ENCODE results near the gene MCFD2.

The MCFD2 gene

DNA sequence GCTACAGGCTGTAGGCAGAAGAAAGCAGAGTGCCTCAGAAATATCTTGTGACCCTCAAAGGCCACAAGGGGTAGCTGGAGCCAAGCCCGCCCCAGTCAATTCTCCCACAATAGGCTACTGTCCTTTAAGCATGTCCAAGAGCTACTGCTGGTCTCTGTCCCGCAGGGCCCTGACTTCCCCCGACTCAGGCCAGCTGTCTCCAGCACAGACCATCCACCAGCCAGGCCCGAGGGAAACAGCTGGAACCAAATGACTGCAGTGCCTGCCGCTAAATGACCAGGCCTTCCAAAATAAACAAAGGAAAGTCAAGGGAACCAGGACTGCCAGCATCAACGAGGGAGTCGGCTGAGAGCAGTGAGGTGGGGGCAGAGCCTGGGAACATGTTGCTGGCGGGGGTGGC lies 36.7 kb downstream of the MCFD2 start:
- peak overlapping the region; percentile 52 to 63 for H3K18ac ChIP-seq (ENCODE audit: low read depth in 1 of 2, low read length in 2 of 2)
- no peaks in the 10 kb centered on the region for H3K79me1 ChIP-seq (replicated peaks; ENCODE audit: low read length, poor library complexity, severe bottlenecking)
- no peaks in the 10 kb centered on the region for H3K27me3 ChIP-seq (ENCODE audit: control insufficient read depth in 1 of 2, insufficient read depth in 1 of 2, low read length in 2 of 2)
- H3K14ac ChIP-seq (ENCODE audit: low read length in 2 of 2): peak overlapping the region in 1 of 2 experiments; percentile 63
- no peak overlapping the region for H3K4me2 ChIP-seq (ENCODE audit: low read length, poor library complexity, severe bottlenecking)
- DNase-seq: peak; percentile 83
- H4K91ac ChIP-seq (ENCODE audit: low read length): peak overlapping the region; percentile 95
- no peak overlapping the region for H2BK120ac ChIP-seq (ENCODE audit: low read depth, low read length)
- H3K4me1 ChIP-seq (ENCODE audit: control insufficient read depth, insufficient read depth, low read depth, low read length): peaks cover 37% of the 10 kb centered on the region
- 11% methylated on average over 8 of the region's 8 CpGs for WGBS
- no peaks in the 10 kb centered on the region for H3K9me3 ChIP-seq (ENCODE audit: control insufficient read depth, low read length)
- peak overlapping the region; percentile 6 for H2AFZ ChIP-seq (ENCODE audit: low read depth, low read length)
- no peak overlapping the region for H3K4me3 ChIP-seq (ENCODE audit: insufficient read depth in 1 of 2, low read depth in 1 of 2, low read length in 2 of 2)
- H3K23ac ChIP-seq (ENCODE audit: low read length in 2 of 2): no peak overlapping the region
- peak overlapping the region; percentile 73 for H3K9ac ChIP-seq (ENCODE audit: low read length)
- H4K8ac ChIP-seq (ENCODE audit: low read length): peak overlapping the region; percentile 62
- H2BK5ac ChIP-seq (ENCODE audit: low read depth, low read length, poor library complexity, severe bottlenecking): no peak overlapping the region
- H2BK15ac ChIP-seq (ENCODE audit: low read depth, poor library complexity, severe bottlenecking): no peak overlapping the region
- H2AK5ac ChIP-seq (ENCODE audit: low read length, severe bottlenecking): no peak overlapping the region
- H2BK12ac ChIP-seq (ENCODE audit: low read length in 2 of 2): peak overlapping the region; percentile 92 to 99
- H3K4ac ChIP-seq (ENCODE audit: low read depth in 1 of 2, low read length in 2 of 2): peak overlapping the region; percentile 19 to 40
- no peak overlapping the region for H3K27ac ChIP-seq (ENCODE audit: low read length, poor library complexity, severe bottlenecking)
- H3K36me3 ChIP-seq (ENCODE audit: control insufficient read depth in 1 of 2, insufficient read depth in 2 of 2, low read depth in 1 of 2, low read length in 2 of 2): no peaks in the 10 kb centered on the region

DNA sequence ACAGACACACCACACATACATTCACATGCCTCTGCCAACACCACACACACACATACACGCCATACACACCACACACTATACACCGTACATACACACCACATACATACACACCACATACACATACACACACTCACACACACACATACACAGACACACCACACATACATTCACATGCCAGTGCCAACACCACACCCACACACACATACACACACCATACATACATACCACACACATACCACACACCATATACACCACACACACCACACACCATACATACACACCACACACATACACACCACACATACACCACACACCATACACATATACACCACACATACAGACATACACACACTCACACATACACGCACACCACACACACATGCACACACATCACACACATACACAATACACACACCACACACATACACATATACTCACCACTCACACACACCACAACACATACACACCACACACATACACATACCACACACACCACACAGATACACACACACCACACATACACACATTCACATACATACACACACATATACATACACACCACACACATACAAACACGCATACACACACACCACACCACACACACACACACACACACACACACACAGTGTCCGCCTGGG lies 37.2 kb downstream of the MCFD2 start:
- no peak overlapping the region for H2AK5ac ChIP-seq (ENCODE audit: low read length, severe bottlenecking)
- H3K4ac ChIP-seq (ENCODE audit: low read depth in 1 of 2, low read length in 2 of 2): peak overlapping the region in 1 of 2 experiments; percentile 40
- peak overlapping the region; percentile 95 for H4K91ac ChIP-seq (ENCODE audit: low read length)
- no peaks in the 10 kb centered on the region for H3K36me3 ChIP-seq (ENCODE audit: control insufficient read depth in 1 of 2, insufficient read depth in 2 of 2, low read depth in 1 of 2, low read length in 2 of 2)
- H3K23ac ChIP-seq (ENCODE audit: low read length in 2 of 2): no peak overlapping the region
- no peak overlapping the region for H3K4me3 ChIP-seq (ENCODE audit: insufficient read depth in 1 of 2, low read depth in 1 of 2, low read length in 2 of 2)
- peak overlapping the region; percentile 73 for H3K9ac ChIP-seq (ENCODE audit: low read length)
- no peaks in the 10 kb centered on the region for H3K79me1 ChIP-seq (replicated peaks; ENCODE audit: low read length, poor library complexity, severe bottlenecking)
- no peaks in the 10 kb centered on the region for H3K9me3 ChIP-seq (ENCODE audit: control insufficient read depth, low read length)
- peak overlapping the region; percentile 69 for H4K8ac ChIP-seq (ENCODE audit: low read length)
- no peak overlapping the region for H2BK15ac ChIP-seq (ENCODE audit: low read depth, poor library complexity, severe bottlenecking)
- H2AFZ ChIP-seq (ENCODE audit: low read depth, low read length): peak overlapping the region; percentile 6
- DNase-seq: peak; percentile 14
- no peak overlapping the region for H3K4me2 ChIP-seq (ENCODE audit: low read length, poor library complexity, severe bottlenecking)
- no peak overlapping the region for H2BK5ac ChIP-seq (ENCODE audit: low read depth, low read length, poor library complexity, severe bottlenecking)
- WGBS: 89% methylated on average over 5 of the region's 5 CpGs
- no peak overlapping the region for H2BK120ac ChIP-seq (ENCODE audit: low read depth, low read length)
- H2BK12ac ChIP-seq (ENCODE audit: low read length in 2 of 2): peak overlapping the region; percentile 92 to 99
- H3K4me1 ChIP-seq (ENCODE audit: control insufficient read depth, insufficient read depth, low read depth, low read length): peaks cover 42% of the 10 kb centered on the region
- H3K27ac ChIP-seq (ENCODE audit: low read length, poor library complexity, severe bottlenecking): no peak overlapping the region
- H3K14ac ChIP-seq (ENCODE audit: low read length in 2 of 2): peak overlapping the region in 1 of 2 experiments; percentile 63
- peak overlapping the region; percentile 52 to 63 for H3K18ac ChIP-seq (ENCODE audit: low read depth in 1 of 2, low read length in 2 of 2)
- H3K27me3 ChIP-seq (ENCODE audit: control insufficient read depth in 1 of 2, insufficient read depth in 1 of 2, low read length in 2 of 2): no peaks in the 10 kb centered on the region

DNA sequence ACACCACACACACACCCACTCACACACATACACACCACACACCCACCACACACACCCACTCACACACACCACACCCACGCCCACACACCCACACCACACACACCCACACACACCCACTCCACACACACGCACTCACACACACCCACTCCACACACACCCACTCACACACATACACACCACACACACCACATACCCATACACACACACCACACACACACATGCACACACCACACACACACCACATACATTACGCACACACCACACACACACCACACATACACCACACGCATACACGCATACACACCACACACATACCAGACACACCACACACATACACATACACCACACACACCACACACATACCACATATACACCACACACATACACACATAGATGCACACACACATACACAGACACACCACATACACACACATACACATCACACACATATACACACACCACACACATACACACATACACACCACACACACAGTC lies 37.9 kb downstream of the MCFD2 start:
- H3K18ac ChIP-seq (ENCODE audit: low read depth in 1 of 2, low read length in 2 of 2): peak overlapping the region; percentile 63 to 77
- H4K91ac ChIP-seq (ENCODE audit: low read length): peak overlapping the region; percentile 95
- 97% methylated on average over 5 of the region's 5 CpGs for WGBS

DNA sequence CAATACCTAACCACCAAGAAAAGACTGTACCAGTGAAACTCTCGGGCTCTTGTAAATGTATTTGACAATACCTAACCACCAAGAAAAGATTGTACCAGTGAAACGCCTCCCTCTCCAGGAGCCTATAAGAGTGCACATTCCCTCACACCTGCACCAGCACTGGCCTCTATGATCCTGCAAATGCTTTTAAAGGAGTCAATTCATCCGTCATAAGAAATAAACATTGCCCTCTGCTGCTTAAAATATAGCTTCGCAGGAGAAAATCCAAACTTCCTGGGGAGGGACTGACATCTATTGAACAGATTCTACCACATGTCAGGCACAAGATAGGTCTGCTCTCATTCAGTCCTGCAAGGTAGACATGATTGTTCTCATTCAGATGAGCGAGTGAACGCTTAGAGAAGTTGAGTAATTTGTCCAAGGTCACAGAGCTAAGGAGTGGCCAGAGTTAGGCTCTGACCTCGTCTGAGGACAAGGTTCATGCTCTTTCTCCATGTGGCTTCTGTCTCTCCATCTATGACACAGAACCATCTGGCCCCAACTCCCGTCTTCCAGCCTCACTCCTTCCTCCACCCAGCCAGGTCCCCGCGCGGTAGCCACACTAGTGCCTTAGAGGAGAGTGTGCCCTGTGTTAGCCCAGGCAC lies 38.7 kb downstream of the MCFD2 start:
- peak overlapping the region; percentile 19 for H4K91ac ChIP-seq (ENCODE audit: low read length)
- peak; percentile 74 for DNase-seq
- H2BK12ac ChIP-seq (ENCODE audit: low read length in 2 of 2): peak overlapping the region; percentile 85 to 94
- H2BK5ac ChIP-seq (ENCODE audit: low read depth, low read length, poor library complexity, severe bottlenecking): no peak overlapping the region
- no peak overlapping the region for H2AFZ ChIP-seq (ENCODE audit: low read depth, low read length)
- H2AK5ac ChIP-seq (ENCODE audit: low read length, severe bottlenecking): no peak overlapping the region
- peak overlapping the region; percentile 5 to 54 for H3K4ac ChIP-seq (ENCODE audit: low read depth in 1 of 2, low read length in 2 of 2)
- H3K36me3 ChIP-seq (ENCODE audit: control insufficient read depth in 1 of 2, insufficient read depth in 2 of 2, low read depth in 1 of 2, low read length in 2 of 2): no peaks in the 10 kb centered on the region
- H3K79me1 ChIP-seq (replicated peaks; ENCODE audit: low read length, poor library complexity, severe bottlenecking): no peaks in the 10 kb centered on the region
- WGBS: 50% methylated on average over 10 of the region's 11 CpGs
- no peaks in the 10 kb centered on the region for H3K9me3 ChIP-seq (ENCODE audit: control insufficient read depth, low read length)
- H3K4me1 ChIP-seq (ENCODE audit: control insufficient read depth, insufficient read depth, low read depth, low read length): peaks cover 38% of the 10 kb centered on the region
- H3K4me3 ChIP-seq (ENCODE audit: insufficient read depth in 1 of 2, low read depth in 1 of 2, low read length in 2 of 2): no peak overlapping the region
- H4K8ac ChIP-seq (ENCODE audit: low read length): peak overlapping the region; percentile 8
- H3K4me2 ChIP-seq (ENCODE audit: low read length, poor library complexity, severe bottlenecking): no peak overlapping the region
- H3K27me3 ChIP-seq (ENCODE audit: control insufficient read depth in 1 of 2, insufficient read depth in 1 of 2, low read length in 2 of 2): no peaks in the 10 kb centered on the region
- no peak overlapping the region for H3K27ac ChIP-seq (ENCODE audit: low read length, poor library complexity, severe bottlenecking)
- peak overlapping the region; percentile 73 for H3K9ac ChIP-seq (ENCODE audit: low read length)
- H2BK15ac ChIP-seq (ENCODE audit: low read depth, poor library complexity, severe bottlenecking): no peak overlapping the region
- no peak overlapping the region for H3K14ac ChIP-seq (ENCODE audit: low read length in 2 of 2)
- no peak overlapping the region for H2BK120ac ChIP-seq (ENCODE audit: low read depth, low read length)
- no peak overlapping the region for H3K23ac ChIP-seq (ENCODE audit: low read length in 2 of 2)
- peak overlapping the region in 1 of 2 experiments; percentile 87 for H3K18ac ChIP-seq (ENCODE audit: low read depth in 1 of 2, low read length in 2 of 2)

More for the DNA sequence above, 37.9 kb downstream of the MCFD2 start:
- Histone ChIP-seq H4K8ac (ENCODE audit: low read length) (peak overlapping the region; percentile 69), H3K4me1 (ENCODE audit: control insufficient read depth, insufficient read depth, low read depth, low read length) (peaks cover 41% of the 10 kb centered on the region), H3K4me3 (ENCODE audit: insufficient read depth in 1 of 2, low read depth in 1 of 2, low read length in 2 of 2) (no peak overlapping the region), H3K4ac (ENCODE audit: low read depth in 1 of 2, low read length in 2 of 2) (peak overlapping the region; percentile 42 to 66), H2BK120ac (ENCODE audit: low read depth, low read length) (no peak overlapping the region), H2AK5ac (ENCODE audit: low read length, severe bottlenecking) (peak overlapping the region; percentile 16), H3K14ac (ENCODE audit: low read length in 2 of 2) (peak overlapping the region in 1 of 2 experiments; percentile 63), H2BK5ac (ENCODE audit: low read depth, low read length, poor library complexity, severe bottlenecking) (no peak overlapping the region), H3K9ac (ENCODE audit: low read length) (peak overlapping the region; percentile 73), H2AFZ (ENCODE audit: low read depth, low read length) (no peak overlapping the region), H3K36me3 (ENCODE audit: control insufficient read depth in 1 of 2, insufficient read depth in 2 of 2, low read depth in 1 of 2, low read length in 2 of 2) (no peaks in the 10 kb centered on the region), H3K23ac (ENCODE audit: low read length in 2 of 2) (no peak overlapping the region), H2BK12ac (ENCODE audit: low read length in 2 of 2) (peak overlapping the region; percentile 92 to 99), H2BK15ac (ENCODE audit: low read depth, poor library complexity, severe bottlenecking) (peak overlapping the region; percentile 87), H3K27ac (ENCODE audit: low read length, poor library complexity, severe bottlenecking) (no peak overlapping the region), H3K9me3 (ENCODE audit: control insufficient read depth, low read length) (no peaks in the 10 kb centered on the region), H3K79me1 (replicated peaks; ENCODE audit: low read length, poor library complexity, severe bottlenecking) (no peaks in the 10 kb centered on the region), H3K27me3 (ENCODE audit: control insufficient read depth in 1 of 2, insufficient read depth in 1 of 2, low read length in 2 of 2) (no peaks in the 10 kb centered on the region), H3K4me2 (ENCODE audit: low read length, poor library complexity, severe bottlenecking) (no peak overlapping the region)
- DNase-seq: no peak

All from mesenchymal stem cell (in vitro differentiated cells and primary cell).